WTC11 (cell line): ENCODE results near the gene COL20A1.

ENCODE experiments used
- CREB1 ChIP-seq: sonication (generic); formaldehyde crosslinking; IDR thresholded peaks from 2 replicates; pipeline ENCODE4 v1.8.0; 2023; ENCODE audit warnings: mild to moderate bottlenecking, missing genetic modification reagents
- CTCF ChIP-seq: fragments of 200-600 bp; IDR thresholded peaks from 2 replicates; pipeline ENCODE4 v1.8.0; 2022; ENCODE audit warnings: antibody characterized with exemption
- ESRRA ChIP-seq: sonication (generic); formaldehyde crosslinking; IDR thresholded peaks from 2 replicates; pipeline ENCODE4 v1.8.1; 2022; ENCODE audit warnings: mild to moderate bottlenecking, missing genetic modification reagents, borderline replicate concordance
- FOXK1 ChIP-seq: sonication (generic); formaldehyde crosslinking; IDR thresholded peaks from 2 replicates; pipeline ENCODE4 v1.8.0; 2022; ENCODE audit warnings: mild to moderate bottlenecking, moderate library complexity, missing genetic modification reagents
- FOXP1 ChIP-seq: sonication (generic); formaldehyde crosslinking; IDR thresholded peaks from 2 replicates; pipeline ENCODE4 v1.8.0; 2022; ENCODE audit warnings: missing genetic modification reagents, mild to moderate bottlenecking, moderate library complexity, borderline replicate concordance
- MAX ChIP-seq: sonication (generic); formaldehyde crosslinking; IDR thresholded peaks from 2 replicates; pipeline ENCODE4 v1.8.0; 2022; ENCODE audit warnings: mild to moderate bottlenecking, missing genetic modification reagents
- NFATC4 ChIP-seq: fragments of 250-450 bp; sonication (Bioruptor Pico); IDR thresholded peaks from 2 replicates; pipeline ENCODE4 v1.9.0; 2021; ENCODE audit warnings: mild to moderate bottlenecking
- NFYB ChIP-seq: sonication (generic); formaldehyde crosslinking; conservative IDR thresholded peaks from 2 replicates; pipeline ENCODE4 v1.8.0; 2022; ENCODE audit warnings: low read depth, missing genetic modification reagents
- PRDM15 ChIP-seq: sonication (generic); formaldehyde crosslinking; IDR thresholded peaks from 2 replicates; pipeline ENCODE4 v1.8.0; 2022; ENCODE audit warnings: missing genetic modification reagents
- ZNF219 ChIP-seq: sonication (generic); formaldehyde crosslinking; IDR thresholded peaks from 2 replicates; pipeline ENCODE4 v1.8.0; 2023; ENCODE audit warnings: missing genetic modification reagents, mild to moderate bottlenecking, borderline replicate concordance
- ZNF671 ChIP-seq: fragments of 250-450 bp; sonication (Bioruptor Pico); IDR thresholded peaks from 2 replicates; pipeline ENCODE4 v1.8.0; 2021; ENCODE audit warnings: mild to moderate bottlenecking

GRCh38 chr20:63362436-63363009 is 69.5 kb downstream of the COL20A1 start:
- TF ChIP-seq NFYB (CRISPR knock-in tag) = no peak
- TF ChIP-seq ESRRA (CRISPR knock-in tag) = no peak
- TF ChIP-seq CTCF = no peak
- no peak for TF ChIP-seq NFATC4 (CRISPR knock-in tag)
- no peak for TF ChIP-seq MAX (CRISPR knock-in tag)
- no peak for TF ChIP-seq CREB1 (CRISPR knock-in tag)
- no peak for TF ChIP-seq PRDM15 (CRISPR knock-in tag)
- no peak for TF ChIP-seq FOXK1 (CRISPR knock-in tag)
- TF ChIP-seq ZNF219 (CRISPR knock-in tag) = no peak
- no peak for TF ChIP-seq FOXP1
- no peak for TF ChIP-seq ZNF671 (CRISPR knock-in tag)
